Gastroesophageal sphincter (tissue), 3 donors: ENCODE results near the gene ACOT2.

Source experiments
- CTCF ChIP-seq, 4 experiments: fragments of 200-600 bp in 2 of 4; fragments of 450-650 bp in 2 of 4; sonication (generic) in 1 of 4; IDR thresholded peaks; one replicate each; pipeline ENCODE4 v1.5.1; 2017 to 2019; ENCODE audit warnings: antibody characterized with exemption in 4 of 4, mild to moderate bottlenecking in 2 of 4, moderate library complexity in 2 of 4
- EP300 ChIP-seq: sonication (generic); formaldehyde crosslinking; IDR thresholded peaks from one replicate; pipeline ENCODE4 v1.6.1; 2017; ENCODE audit warnings: antibody characterized with exemption, mild to moderate bottlenecking
- POLR2A ChIP-seq, 2 donors: fragments of 450-650 bp; IDR thresholded peaks; one replicate each; pipeline ENCODE4 v1.6.1; 2017; ENCODE audit warnings: antibody characterized with exemption in 2 of 2, mild to moderate bottlenecking in 2 of 2, moderate library complexity in 1 of 2

DNA sequence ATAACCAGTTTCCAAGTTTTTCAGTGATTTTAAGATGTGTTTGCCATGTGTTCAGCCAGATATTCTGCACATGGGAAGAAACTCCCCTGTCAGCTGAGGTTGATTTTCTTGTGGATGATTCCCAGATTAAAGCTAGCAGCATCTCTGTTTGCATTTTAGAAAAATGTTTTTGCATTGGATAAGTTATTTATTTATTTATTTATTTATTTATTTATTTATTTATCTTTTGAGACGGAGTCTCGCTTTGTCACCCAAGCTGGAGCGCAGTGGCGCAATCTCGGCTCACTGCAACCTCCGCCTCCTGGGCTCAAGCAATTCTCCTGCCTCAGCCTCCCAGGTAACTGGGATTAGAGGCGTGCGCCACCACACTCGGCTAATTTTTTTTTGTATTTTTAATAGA, 25.5 kb downstream of the ACOT2 start:
- no peak for TF ChIP-seq POLR2A (IDR thresholded peaks at IDR 0.05)
- TF ChIP-seq EP300 = no peak
- no peak for TF ChIP-seq CTCF (IDR thresholded peaks at IDR 0.05)
